ENCODE measurements around the gene MMP24.

Gene MMP24

GRCh38 chr20:35295058-35295457 lies 68.6 kb downstream of the MMP24 start:
- no peak for DNase-seq

DNA sequence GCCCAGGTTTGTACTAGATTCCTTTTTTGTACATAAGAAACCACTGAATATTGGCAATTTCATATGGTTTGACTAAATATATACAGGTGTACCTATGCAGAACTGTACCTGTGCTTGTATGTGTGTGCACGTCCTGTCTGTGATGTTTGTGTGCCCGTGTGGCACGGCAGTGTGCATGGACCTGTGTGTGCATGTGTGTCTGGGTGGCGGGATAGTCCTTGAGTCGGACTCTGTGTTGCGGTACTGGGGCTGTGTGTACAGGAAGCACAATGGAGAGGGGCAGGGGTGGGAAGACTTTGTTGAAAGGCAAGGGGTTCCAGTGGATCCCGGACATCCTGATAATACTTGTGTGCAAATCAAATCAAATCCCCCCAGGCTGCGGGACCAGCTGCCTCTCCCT lies 69.2 kb downstream of the MMP24 start:
- no peak for DNase-seq

DNA sequence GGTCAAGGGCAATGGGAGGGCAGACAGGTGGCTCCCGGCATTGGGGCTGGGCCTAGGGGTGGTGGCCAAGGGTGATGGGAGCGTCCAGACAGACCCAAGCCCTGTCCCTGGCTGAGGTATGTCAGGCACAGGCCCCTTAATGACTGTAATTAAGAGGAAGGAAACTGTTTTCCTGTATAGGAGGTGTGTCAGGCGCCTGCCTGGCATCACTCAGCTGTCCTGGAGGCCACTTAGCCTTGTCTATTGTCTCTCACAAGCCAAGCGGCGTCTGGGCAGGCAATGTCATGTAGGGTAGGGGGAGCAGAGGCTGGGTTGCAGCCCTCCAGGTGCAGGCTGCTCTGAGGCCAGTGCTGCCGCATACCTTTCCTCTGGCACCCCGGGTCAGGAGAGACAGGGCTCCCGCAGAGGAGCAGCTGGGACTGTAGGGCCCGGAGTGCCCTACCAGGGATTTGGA lies 69.6 kb downstream of the MMP24 start:
- no peak for DNase-seq

DNA sequence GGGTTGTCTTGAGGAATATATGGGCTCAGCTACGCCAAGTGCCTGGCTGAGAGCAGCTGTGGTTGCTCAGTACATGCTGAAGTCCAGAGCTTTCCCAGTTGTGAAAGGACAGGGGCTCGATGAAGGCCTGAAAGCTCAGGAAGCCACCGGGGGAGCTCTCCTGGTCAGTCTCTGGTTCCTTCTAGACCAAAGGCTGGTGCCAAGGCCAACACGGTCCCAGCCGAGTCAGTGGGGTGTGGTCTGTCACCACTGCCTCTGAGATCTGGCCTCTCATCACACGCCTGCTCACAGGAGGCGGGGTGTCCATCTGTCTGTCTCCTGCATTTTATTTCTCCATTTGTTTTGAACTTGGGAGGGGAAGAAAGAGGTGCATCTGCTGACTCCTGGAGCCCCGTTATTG lies 70.7 kb downstream of the MMP24 start:
- no peak for DNase-seq

DNA sequence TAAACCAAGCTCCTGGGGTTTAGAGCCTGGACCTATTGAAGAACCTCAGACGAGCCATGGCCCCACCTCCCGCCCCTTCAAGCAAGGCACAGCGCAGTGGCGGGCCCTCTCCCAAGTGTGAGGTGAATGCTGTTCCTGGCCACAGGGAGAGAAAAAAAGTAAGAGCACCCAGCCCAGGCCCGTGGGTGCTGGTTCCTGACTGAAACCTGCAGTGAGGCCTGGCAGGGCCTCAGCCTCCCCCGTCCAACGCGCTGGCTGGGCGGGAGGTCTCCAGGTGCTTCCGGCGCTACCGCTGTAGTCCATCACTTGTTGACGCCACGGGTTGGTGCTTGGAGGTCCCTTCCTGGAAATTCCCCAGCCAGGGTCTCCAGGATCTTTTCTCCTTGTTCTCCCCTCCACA lies 71.2 kb downstream of the MMP24 start:
- DNase-seq, result no peak

DNA sequence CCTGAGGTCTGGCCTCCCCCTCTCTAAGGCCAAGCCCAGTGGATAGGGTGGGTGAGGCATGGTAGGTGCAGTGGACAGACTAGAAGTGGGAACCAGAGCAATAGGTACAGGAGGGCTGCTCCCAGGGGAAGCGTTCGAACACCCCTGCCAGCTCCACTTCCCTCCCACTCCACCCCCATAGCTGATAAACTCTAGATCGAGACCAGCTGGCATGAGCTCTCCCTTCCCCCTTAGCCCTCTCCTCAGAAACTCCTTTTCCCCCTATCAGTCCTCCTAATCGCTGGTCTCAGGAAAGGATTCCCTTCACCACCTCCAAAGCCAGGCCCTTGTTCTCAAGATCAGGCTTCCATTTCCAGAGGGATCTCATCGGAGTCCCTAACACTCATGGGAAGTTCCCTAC lies 71.8 kb downstream of the MMP24 start:
- no peak for DNase-seq

DNA sequence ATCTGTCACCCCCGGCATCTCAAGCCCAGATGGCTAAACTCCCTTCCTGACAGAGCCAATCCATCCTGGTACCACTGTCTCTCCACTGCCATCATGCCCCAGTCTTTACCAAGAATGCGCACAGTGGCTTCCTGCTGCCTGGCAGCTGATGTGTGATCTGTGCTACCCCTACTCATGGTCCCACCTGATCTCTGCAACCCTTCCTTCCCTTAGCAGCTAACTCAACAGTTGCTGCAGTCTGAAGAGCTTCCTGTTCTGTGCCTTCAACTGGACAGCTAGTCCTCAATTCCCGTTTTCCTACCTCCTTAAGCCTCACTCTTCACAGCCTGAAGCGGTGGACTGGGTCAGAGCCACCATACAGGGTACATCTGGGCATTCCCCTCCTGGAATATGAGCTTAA lies 73.3 kb downstream of the MMP24 start:
- no peak for DNase-seq

GRCh38 chr20:35300469-35301262 lies 74.2 kb downstream of the MMP24 start:
- DNase-seq, result no peak

DNA sequence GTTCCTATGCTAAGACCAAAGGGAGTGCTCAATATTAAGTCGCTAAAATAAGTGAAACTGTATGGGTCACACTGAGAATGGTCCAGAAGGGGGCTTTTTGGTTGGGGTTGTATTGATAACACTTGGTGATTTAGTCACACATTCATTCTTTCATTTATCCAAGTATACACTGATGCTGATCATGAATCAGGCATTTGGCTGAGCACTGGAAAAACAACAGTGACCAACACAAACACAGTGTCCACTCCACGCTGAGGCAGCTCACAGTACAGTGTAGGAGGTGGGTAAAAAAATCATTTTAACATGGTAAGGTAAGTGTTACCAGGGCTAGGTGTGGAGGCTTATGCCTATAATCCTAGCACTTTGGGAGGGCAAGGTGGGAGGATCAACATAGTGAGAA lies 74.9 kb downstream of the MMP24 start:
- no peak for DNase-seq

GRCh38 chr20:35302421-35303335 lies 76.2 kb downstream of the MMP24 start:
- DNase-seq, result no peak

- DNase-seq, result no peak
These were observed 76.9 kb downstream of the MMP24 start for GRCh38 chr20:35303382-35303734.

DNA sequence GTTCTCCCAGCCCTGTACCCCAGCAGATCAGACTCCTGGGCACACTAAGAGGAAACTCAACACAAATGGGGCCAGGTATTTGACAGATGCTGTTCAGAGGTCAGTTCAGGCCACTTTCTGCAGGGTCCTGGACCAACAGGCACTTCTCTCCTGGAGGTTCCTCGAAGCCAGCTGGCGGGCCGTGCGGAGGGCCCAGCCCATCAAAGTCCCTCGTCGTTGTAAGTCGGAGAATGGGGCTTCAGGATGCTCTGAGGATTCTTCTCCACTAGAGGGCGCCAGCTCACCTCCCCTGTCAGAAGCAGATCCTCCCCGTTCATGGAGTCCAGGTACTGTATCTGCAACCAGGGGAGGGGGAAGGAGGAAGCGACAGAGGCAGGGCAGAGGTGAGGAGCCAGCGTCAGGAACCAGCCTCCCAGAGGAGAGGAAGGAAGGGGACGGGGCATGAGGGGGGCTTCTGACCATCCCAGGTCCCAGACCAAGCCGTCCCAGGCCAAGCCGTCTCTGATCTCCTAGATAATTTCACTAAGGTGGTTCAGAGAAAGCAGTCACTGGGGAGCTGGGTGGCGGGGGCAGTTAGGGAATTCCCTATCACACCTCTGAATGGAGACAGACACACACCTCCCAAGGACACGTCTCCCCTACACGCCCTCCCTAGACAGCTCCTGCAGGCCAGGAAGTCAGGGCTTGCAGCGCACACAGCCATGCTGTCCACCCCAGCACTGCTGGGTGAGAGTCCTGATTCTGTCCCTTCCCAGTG lies 77.4 kb downstream of the MMP24 start:
- DNase-seq, result peak; percentile 79 to 82

GRCh38 chr20:35304956-35305355 lies 78.5 kb downstream of the MMP24 start:
- DNase-seq, result no peak

DNA sequence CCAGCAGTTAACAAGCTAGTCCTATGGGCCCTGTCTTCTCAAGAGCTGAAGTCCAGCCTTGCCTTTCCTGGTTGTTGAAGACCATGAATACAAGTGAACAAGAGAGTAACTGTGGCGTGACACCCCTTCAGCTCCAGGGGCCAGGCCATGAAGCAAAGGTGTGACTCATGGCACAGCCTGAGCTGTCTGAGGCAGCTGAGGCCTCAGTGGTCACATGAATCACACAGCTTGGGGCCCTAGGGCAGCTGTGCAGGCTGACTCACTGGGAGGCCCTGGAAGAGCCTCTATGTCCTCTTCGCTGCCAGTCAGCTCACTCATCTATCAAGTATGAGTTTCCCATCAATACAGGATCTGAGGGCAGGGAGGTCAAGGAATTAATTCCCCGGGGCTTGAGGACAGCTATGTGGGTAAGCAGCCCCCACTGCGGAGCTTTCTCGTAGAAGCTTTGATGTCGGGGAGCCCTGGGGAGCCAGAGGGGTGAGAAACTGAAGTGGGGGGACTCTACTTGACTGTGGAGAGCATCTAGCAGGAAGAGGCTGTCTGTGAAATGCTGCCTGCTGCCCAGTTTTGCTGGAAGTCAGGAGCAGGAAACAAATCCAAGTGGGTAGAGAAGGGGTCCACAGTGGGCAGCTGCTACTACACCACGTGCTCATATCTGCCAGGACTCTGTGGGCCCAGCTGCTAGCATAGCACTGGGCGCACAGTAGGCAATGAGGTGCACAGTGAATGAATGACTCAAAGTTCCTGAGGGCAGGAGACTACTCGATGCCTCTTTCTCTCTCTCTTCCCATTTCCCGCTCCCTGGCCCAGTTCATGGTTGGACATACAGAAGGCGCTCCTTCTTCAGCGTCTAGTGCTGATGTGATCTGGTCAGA lies 79.4 kb downstream of the MMP24 start:
- peak; percentile 12 to 41 for DNase-seq

GRCh38 chr20:35306931-35307517 lies 80.5 kb downstream of the MMP24 start:
- peak; percentile 33 to 45 for DNase-seq

DNA sequence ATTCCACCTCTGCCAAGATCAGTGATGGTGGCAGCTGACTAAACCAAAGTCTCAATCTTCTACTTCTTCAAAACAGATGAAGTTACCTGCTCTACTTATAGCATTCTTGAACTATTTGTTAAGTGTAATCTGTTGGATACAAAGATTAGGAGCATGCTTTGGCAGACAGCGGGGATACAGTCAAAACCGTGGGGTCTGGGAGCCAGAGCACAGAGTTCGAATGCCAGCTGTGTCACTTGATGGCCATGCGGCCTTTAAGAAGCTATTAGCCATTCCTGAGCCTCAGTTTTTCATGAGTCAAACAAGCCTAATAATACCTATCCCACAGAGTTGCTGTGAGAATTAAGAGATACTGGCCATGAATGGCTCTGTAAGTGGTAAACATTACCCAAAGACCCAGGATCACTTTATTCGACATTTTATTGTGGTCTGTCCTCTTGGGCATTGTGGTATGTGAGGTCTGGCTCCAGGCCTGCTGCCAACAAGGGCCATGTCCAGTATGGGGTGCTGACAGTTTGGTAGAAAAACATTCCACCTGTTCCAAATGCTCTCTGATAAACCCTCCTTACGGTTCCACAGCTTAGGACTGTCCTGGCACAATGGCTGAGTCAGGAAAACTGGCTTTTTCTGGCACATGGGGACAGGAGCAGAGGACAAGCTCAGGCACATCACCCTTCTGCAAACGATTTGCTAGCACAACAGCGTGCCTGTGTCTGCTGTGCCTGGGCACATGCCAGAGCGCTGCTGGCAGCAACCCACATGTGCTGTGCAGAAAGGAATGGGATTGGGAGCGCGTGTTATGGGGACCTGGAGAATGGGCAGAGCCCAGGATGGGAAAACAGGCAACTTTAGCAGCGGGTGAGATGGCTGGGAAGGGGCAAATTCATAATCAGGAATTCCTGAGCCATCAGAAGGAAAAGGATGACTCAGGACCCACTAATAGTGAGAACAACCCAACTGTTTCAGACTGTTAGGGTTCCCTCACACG lies 81.5 kb downstream of the MMP24 start:
- DNase-seq, result no peak

GRCh38 chr20:35311409-35311808 lies 84.9 kb downstream of the MMP24 start:
- DNase-seq, result no peak

GRCh38 chr20:35311822-35312221 lies 85.3 kb downstream of the MMP24 start:
- DNase-seq, result no peak

DNA sequence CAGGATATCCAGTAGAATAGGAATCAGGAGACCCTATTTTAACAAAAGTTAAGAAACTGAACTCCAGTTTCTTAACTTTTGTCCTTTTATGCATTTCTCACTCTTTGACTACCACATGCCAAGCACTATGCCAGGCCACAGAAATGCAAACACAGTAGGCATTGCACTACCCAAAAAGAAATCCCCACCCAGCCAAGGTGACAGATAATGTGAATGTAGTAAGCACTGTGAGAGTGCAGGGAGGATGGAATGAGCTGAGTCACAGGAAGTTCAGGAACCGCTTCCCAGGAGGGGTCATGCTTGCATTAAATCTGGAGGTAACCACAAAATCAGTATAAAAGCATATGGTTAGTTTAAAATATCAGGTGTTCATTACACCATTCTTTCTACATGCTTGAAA lies 85.8 kb downstream of the MMP24 start:
- DNase-seq, result no peak

GRCh38 chr20:35314816-35315631 lies 88.5 kb downstream of the MMP24 start:
- DNase-seq, result peak; percentile 8 to 38

All from AML-193 (cell line).